ENCODE measurements around the gene KSR2.

DNA sequence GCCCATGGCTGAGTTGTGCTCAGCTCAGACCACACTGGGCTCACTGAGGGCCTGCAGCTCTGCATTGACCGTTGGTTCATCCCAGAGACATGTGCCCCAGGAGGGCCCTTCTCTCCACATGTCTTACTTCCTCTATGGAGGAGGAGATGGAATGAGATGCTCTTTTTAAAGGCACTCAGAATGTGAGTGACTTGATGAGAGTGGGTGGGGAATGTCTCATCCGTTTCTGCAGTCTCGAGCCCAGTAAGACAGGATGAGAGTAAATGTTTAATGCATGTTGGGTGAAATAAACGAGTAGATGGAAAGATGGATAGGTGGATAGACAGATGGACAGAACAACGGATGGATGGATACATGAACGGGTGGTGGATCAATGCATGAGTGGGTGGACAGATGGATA, 538.5 kb downstream of the KSR2 start:
- TF ChIP-seq SMC3 (IDR thresholded peaks at IDR 0.05; ENCODE audit: borderline replicate concordance, low read length) (no peak), EP300 (IDR thresholded peaks at IDR 0.05; ENCODE audit: borderline replicate concordance in 1 of 2, control insufficient read depth in 1 of 2, low read depth in 2 of 2, low read length in 2 of 2) (no peak), NR2C2 (IDR thresholded peaks at IDR 0.05; ENCODE audit: borderline replicate concordance, control insufficient read depth, insufficient read length, low read depth) (no peak), EZH2 (IDR thresholded peaks at IDR 0.05; ENCODE audit: borderline replicate concordance, control insufficient read depth, low read depth, low read length) (no peak), FOXM1 (IDR thresholded peaks at IDR 0.05; ENCODE audit: low read depth, low read length) (no peak), MYB (IDR thresholded peaks at IDR 0.05; ENCODE audit: borderline replicate concordance, low read depth, low read length) (no peak)

Measured in GM12878 (cell line).